ENCODE measurements around the gene MBNL1.

DNA sequence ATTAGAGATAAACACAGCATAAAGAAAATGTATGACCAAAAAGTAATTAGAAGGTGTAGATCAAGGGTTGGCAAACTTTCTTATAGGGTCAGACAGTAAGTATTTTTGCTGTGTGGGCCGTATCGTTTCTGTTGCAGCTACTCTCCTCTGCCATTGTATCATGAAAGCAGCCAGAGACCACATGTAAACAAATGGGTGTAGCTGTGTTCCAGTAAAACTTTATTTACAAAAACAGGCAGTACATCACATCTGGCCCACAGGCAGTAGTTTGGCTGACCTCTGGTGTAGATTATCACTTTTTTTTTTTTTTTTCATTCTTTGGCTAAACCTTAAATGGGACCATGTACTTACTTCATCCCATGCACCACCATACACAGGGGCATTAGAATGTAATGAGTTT, 190.8 kb downstream of the MBNL1 start:
- TF ChIP-seq, protein P1, sequence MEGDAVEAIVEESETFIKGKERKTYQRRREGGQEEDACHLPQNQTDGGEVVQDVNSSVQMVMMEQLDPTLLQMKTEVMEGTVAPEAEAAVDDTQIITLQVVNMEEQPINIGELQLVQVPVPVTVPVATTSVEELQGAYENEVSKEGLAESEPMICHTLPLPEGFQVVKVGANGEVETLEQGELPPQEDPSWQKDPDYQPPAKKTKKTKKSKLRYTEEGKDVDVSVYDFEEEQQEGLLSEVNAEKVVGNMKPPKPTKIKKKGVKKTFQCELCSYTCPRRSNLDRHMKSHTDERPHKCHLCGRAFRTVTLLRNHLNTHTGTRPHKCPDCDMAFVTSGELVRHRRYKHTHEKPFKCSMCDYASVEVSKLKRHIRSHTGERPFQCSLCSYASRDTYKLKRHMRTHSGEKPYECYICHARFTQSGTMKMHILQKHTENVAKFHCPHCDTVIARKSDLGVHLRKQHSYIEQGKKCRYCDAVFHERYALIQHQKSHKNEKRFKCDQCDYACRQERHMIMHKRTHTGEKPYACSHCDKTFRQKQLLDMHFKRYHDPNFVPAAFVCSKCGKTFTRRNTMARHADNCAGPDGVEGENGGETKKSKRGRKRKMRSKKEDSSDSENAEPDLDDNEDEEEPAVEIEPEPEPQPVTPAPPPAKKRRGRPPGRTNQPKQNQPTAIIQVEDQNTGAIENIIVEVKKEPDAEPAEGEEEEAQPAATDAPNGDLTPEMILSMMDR (IDR thresholded peaks at IDR 0.05), result no peak
- TF ChIP-seq POLR2A (IDR thresholded peaks at IDR 0.05) (no peak), EP300 (IDR thresholded peaks at IDR 0.05) (no peak)

Data from tibial nerve (tissue), 4 donors.